Smooth muscle cell (in vitro differentiated cells): ENCODE results near the gene BTBD16. TPM values are rescaled to one million over a fixed set of nuclear protein-coding genes. Genes with fewer than 3 reads are reported as not detected.

Experiments
- DNase-seq: peaks from one replicate; lab custom pipeline; 2025; ENCODE audit not compliant: unreplicated experiment; lab: John Stamatoyannopoulos, UW
- H2AFZ ChIP-seq: fragments of 200-600 bp; sonication (generic); 2 replicates; pipeline ENCODE4 v1.6.0; 2016; ENCODE audit warnings: antibody characterized with exemption, low read depth, mild to moderate bottlenecking
- H3F3A ChIP-seq: fragments of 200-600 bp; sonication (generic); 2 replicates; pipeline ENCODE4 v1.6.0; 2017; ENCODE audit warnings: antibody characterized with exemption, low read depth
- H3K27ac ChIP-seq: fragments of 200-600 bp; sonication (generic); 2 replicates; pipeline ENCODE4 v1.5.1; 2016; ENCODE audit warnings: low read depth, mild to moderate bottlenecking
- H3K27me3 ChIP-seq: fragments of 200-600 bp; sonication (generic); 2 replicates; pipeline ENCODE4 v1.6.1; 2016; ENCODE audit warnings: low read depth, mild to moderate bottlenecking
- H3K36me3 ChIP-seq: fragments of 200-600 bp; sonication (generic); 2 replicates; pipeline ENCODE4 v1.5.1; 2016; ENCODE audit warnings: low read depth
- H3K4me1 ChIP-seq: fragments of 200-600 bp; sonication (generic); 2 replicates; pipeline ENCODE4 v1.5.1; 2016; ENCODE audit warnings: low read depth
- H3K4me2 ChIP-seq: fragments of 200-600 bp; sonication (generic); 2 replicates; pipeline ENCODE4 v1.6.0; 2016; ENCODE audit warnings: mild to moderate bottlenecking
- H3K4me3 ChIP-seq: fragments of 200-600 bp; sonication (generic); 2 replicates; pipeline ENCODE4 v1.5.1; 2016; ENCODE audit warnings: mild to moderate bottlenecking
- H3K79me2 ChIP-seq: fragments of 200-600 bp; sonication (generic); 2 replicates; pipeline ENCODE4 v1.6.0; 2016; ENCODE audit warnings: low read depth, mild to moderate bottlenecking
- H3K9ac ChIP-seq: fragments of 200-600 bp; sonication (generic); 2 replicates; pipeline ENCODE4 v1.6.0; 2016; ENCODE audit warnings: low read depth
- H3K9me3 ChIP-seq: fragments of 200-600 bp; sonication (generic); replicated peaks from 2 replicates; pipeline ENCODE4 v1.5.1; 2016; ENCODE audit warnings: low read depth
- H4K20me1 ChIP-seq: fragments of 200-600 bp; sonication (generic); 2 replicates; pipeline ENCODE4 v1.6.0; 2016; ENCODE audit warnings: low read depth
- WGBS: methylation state at CpG from one replicate; pipeline ENCODE4 v1.1.7; 2016; ENCODE audit warnings: low lambda C conversion rate; 5-methylcytosine and 5-hydroxymethylcytosine counted together
- polyA plus RNA-seq: library from polyadenylated mRNA; unstranded; fragments of >200 nt; fragmentation: Nextera tagmentation; extraction: Ambion mirVana; gene quantifications from 2 replicates; pipeline ENCODE4 v1.2.1, GENCODE V29; 2016
- total RNA-seq: library from RNA; depleted of rRNA; stranded (reverse); fragments of >200 nt; gene quantifications from 2 replicates; pipeline ENCODE4 v1.2.3, GENCODE V29; 2014
- TF ChIP-seq, protein P1 (sequence below): fragments of 200-600 bp; sonication (generic); IDR thresholded peaks from 2 replicates; pipeline ENCODE4 v1.5.1; 2017; ENCODE audit warnings: borderline replicate concordance, mild to moderate bottlenecking, antibody characterized with exemption; ENCODE audit not compliant: insufficient read depth, poor library complexity, severe bottlenecking

BTBD16 gene
- total and polyA plus RNA-seq, 2 experiments from 2014 or later, result not detected

DNA sequence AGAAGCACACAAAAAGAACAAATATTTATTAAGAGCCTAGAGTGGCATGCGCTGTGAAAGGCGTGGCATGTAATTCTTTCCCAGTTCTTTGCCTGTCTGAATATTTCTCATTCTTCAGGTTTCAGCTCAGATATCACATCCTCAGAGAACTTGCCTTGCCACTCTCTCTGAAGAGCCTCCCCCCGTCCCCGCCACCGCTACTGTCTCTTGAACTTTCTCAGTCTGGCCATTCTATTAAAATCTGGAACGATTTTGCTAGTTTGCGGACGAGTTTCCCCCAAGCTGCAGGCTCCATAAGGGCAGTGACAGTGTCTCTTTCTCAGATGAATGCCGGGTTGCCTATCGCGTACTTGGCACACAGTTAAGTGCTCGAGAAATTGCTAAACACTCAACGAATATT is 102.6 kb downstream of the BTBD16 start:
- no peak for DNase-seq
- Histone ChIP-seq H3K9me3 (no peaks in the 10 kb centered on the region), H3F3A (no peaks in the 10 kb centered on the region), H3K9ac (peak overlapping the region; percentile 11), H3K4me3 (peak overlapping the region; percentile 89), H3K4me2 (peak overlapping the region; percentile 94), H2AFZ (peak overlapping the region; percentile 94), H3K79me2 (peaks cover 32% of the 10 kb centered on the region), H3K27me3 (no peaks in the 10 kb centered on the region), H4K20me1 (peaks cover 18% of the 10 kb centered on the region), H3K36me3 (no peaks in the 10 kb centered on the region), H3K27ac (peak overlapping the region; percentile 28), H3K4me1 (peaks cover 18% of the 10 kb centered on the region)
- TF ChIP-seq, protein P1, sequence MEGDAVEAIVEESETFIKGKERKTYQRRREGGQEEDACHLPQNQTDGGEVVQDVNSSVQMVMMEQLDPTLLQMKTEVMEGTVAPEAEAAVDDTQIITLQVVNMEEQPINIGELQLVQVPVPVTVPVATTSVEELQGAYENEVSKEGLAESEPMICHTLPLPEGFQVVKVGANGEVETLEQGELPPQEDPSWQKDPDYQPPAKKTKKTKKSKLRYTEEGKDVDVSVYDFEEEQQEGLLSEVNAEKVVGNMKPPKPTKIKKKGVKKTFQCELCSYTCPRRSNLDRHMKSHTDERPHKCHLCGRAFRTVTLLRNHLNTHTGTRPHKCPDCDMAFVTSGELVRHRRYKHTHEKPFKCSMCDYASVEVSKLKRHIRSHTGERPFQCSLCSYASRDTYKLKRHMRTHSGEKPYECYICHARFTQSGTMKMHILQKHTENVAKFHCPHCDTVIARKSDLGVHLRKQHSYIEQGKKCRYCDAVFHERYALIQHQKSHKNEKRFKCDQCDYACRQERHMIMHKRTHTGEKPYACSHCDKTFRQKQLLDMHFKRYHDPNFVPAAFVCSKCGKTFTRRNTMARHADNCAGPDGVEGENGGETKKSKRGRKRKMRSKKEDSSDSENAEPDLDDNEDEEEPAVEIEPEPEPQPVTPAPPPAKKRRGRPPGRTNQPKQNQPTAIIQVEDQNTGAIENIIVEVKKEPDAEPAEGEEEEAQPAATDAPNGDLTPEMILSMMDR, result no peak
- 8% methylated on average over 13 of the region's 13 CpGs for WGBS

DNA sequence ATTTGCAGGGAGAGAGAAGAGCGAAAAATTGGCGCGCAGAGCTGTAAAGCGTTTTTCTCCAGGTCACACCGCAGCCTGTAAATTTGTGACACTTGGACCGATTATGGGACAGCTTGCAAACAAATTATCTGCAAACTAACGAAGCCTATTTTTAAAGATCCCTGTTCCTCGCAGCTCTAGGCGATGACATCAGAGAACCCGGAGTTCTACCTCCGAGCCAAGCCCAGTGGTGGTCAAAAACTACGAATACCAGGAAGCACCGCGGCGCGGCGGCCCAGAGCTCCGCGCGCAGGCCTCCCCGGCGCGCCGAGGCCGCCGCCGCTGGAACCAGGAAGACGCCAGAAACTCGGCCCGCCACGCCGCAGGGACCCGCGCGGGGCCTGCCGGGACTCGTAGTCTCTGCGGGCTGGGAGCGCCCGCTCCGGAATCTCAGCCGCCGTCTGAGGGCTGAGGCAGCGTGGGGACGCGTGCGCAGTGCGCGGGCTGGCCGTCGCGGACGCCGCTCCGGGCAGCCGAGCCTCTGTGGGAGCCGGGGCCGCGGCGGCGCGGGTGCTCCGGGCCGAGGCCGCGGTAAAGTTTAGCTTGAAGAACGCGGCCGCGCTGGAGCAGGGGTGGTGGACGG is 103.3 kb downstream of the BTBD16 start, which contains the start of gene PLEKHA1:
Gene PLEKHA1, plus strand, starts transcription at position 472 of the 622 bp plus-strand sequence. CDS start 18,493 bp downstream, outside the sequence.
- Histone ChIP-seq H3K4me2 (peak within 1 kb of the TSS; percentile 96), H3K27ac (peak within 1 kb of the TSS; percentile 70), H3K4me3 (peak within 1 kb of the TSS; percentile 89), H3F3A (no peaks in the 10 kb centered on the region), H3K79me2 (peaks cover 33% of the 10 kb centered on the region), H3K4me1 (peaks cover 15% of the 10 kb centered on the region), H4K20me1 (peaks cover 24% of the 10 kb centered on the region), H3K36me3 (no peaks in the 10 kb centered on the region), H3K9ac (peak within 1 kb of the TSS; percentile 79), H2AFZ (peak within 1 kb of the TSS; percentile 97), H3K27me3 (no peaks in the 10 kb centered on the region), H3K9me3 (no peaks in the 10 kb centered on the region)
- DNase-seq, result peak; percentile 81
- TF ChIP-seq, protein P1, result no peak
- 2% methylated on average over 57 of the region's 71 CpGs for WGBS

DNA sequence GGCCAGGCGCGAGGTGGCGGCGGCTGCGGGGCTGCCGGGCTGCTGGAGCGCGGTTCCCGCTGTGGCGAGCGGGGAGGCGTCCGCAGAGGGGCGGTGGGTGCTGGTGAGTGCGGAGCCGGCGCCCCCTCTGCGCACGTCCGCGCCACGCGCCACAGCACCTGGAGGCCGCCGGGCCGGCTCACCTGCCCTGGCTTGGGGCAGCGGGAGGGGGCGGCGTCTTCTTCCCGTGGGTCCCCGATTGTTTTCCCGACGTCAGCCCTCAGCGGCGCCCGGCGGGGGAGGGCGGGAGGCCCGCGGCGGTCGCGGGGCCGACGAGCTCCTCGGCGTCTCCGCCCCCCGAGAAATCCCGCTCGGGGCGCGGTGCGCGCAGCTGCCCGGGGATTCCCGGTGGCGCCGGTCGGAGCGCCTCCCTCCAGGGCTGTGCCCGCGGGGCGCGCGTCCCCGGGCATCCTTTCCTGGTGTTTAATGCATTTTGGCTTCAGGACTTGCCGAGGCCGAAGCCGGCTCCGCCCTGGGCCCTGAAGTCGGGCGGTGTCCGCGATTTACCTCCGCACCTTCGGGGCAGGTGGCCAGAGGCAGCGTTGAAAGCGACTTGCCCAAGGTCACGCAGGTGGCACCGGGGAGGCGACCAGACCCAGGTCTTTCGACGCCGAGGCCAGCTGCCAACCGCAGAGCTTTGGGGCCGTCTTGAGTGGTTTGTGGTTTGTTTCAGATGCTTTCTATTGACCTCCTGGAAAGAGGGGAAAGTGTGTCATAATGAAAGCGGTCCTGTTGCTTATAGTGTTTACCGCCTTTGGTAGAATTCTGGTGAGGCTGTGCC is 104.0 kb downstream of the BTBD16 start:
- no peaks in the 10 kb centered on the region for H3K9me3 ChIP-seq
- H3K9ac ChIP-seq, result peak overlapping the region; percentile 79
- peak overlapping the region; percentile 89 for H3K4me3 ChIP-seq
- peaks cover 15% of the 10 kb centered on the region for H3K4me1 ChIP-seq
- H3K36me3 ChIP-seq, result no peaks in the 10 kb centered on the region
- peak overlapping the region; percentile 97 for H2AFZ ChIP-seq
- no peaks in the 10 kb centered on the region for H3K27me3 ChIP-seq
- TF ChIP-seq, protein P1, result no peak
- H3F3A ChIP-seq, result no peaks in the 10 kb centered on the region
- H3K79me2 ChIP-seq, result peaks cover 40% of the 10 kb centered on the region
- DNase-seq, result peak; percentile 57
- peaks cover 31% of the 10 kb centered on the region for H4K20me1 ChIP-seq
- 2% methylated on average over 57 of the region's 89 CpGs for WGBS
- H3K27ac ChIP-seq, result peak overlapping the region; percentile 70
- H3K4me2 ChIP-seq, result peak overlapping the region; percentile 96
